H1 (cell line): ENCODE measurements around the gene CDH15. TPM values are rescaled to one million over a fixed set of nuclear protein-coding genes. Genes with fewer than 3 reads are reported as not detected.

Source experiments
- CTCF ChIA-PET: fragments of 300-600 bp; sonication (Branson Sonifier 250); formaldehyde crosslinking; loops from one replicate; lab custom pipeline; 2021; ENCODE audit not compliant: partially characterized antibody; lab: Charles Lee
- POLR2A ChIA-PET: fragments of 300-600 bp; sonication (Branson Sonifier 250); formaldehyde crosslinking; loops from one replicate; lab custom pipeline; 2021; ENCODE audit warnings: inconsistent platforms; ENCODE audit not compliant: partially characterized antibody; lab: Charles Lee
- DNase-seq, 2 experiments: peaks; one replicate each; pipeline versions ENCODE4 v3.0.0 to v3.0.0-alpha.2; 2010 to 2022; ENCODE audit warnings: low spot score in 2 of 2, low read depth in 1 of 2, mixed read lengths in 1 of 2
- FAIRE-seq: peaks from 2 replicates; lab custom pipeline; 2011; peaks lifted over from hg19 to GRCh38; lab: Jason Lieb, UNC
- H2AFZ ChIP-seq: 2 replicates; pipeline ENCODE4 v1.8.1; 2012; ENCODE audit warnings: low read length, inconsistent platforms
- H2AK5ac ChIP-seq: 2 replicates; pipeline ENCODE4 v1.6.1; 2013; ENCODE audit warnings: low read depth, low read length
- H2BK120ac ChIP-seq: replicated peaks from 2 replicates; pipeline ENCODE3; 2013; ENCODE audit warnings: low read depth, low read length, inconsistent platforms
- H2BK12ac ChIP-seq: 2 replicates; pipeline ENCODE4 v1.6.1; 2013; ENCODE audit warnings: low read depth, low read length
- H2BK15ac ChIP-seq: 2 replicates; pipeline ENCODE4 v1.6.1; 2013; ENCODE audit warnings: low read length
- H2BK20ac ChIP-seq: 2 replicates; pipeline ENCODE4 v1.6.1; 2013; ENCODE audit warnings: low read length
- H2BK5ac ChIP-seq: 2 replicates; pipeline ENCODE4 v1.6.1; 2013; ENCODE audit warnings: low read depth, low read length
- H3K14ac ChIP-seq: 2 replicates; pipeline ENCODE4 v1.6.1; 2013; ENCODE audit warnings: inconsistent platforms; ENCODE audit not compliant: insufficient read length
- H3K18ac ChIP-seq: 2 replicates; pipeline ENCODE4 v1.6.1; 2013; ENCODE audit warnings: low read length; ENCODE audit errors: extremely low read depth
- H3K23ac ChIP-seq: 2 replicates; pipeline ENCODE4 v1.6.1; 2013; ENCODE audit warnings: inconsistent platforms; ENCODE audit not compliant: insufficient read length
- H3K23me2 ChIP-seq: 2 replicates; pipeline ENCODE4 v1.6.1; 2013; ENCODE audit warnings: low read depth, low read length
- H3K27ac ChIP-seq: 2 replicates; pipeline ENCODE4 v1.6.1; 2011; ENCODE audit warnings: low read depth, low read length, inconsistent platforms
- H3K27me3 ChIP-seq, 4 experiments: replicated peaks in 1 of 4; 1 replicate in 1 of 4; 2 replicates in 3 of 4; pipeline versions ENCODE4 v1.6.1 to v1.8.1; 2011 to 2013; ENCODE audit warnings: low read length in 3 of 4, mild to moderate bottlenecking in 3 of 4, inconsistent platforms in 2 of 4, mixed read lengths in 2 of 4, moderate library complexity in 1 of 4; ENCODE audit not compliant: control insufficient read depth in 3 of 4, insufficient read depth in 3 of 4; ENCODE audit errors: extremely low read depth in 1 of 4
- H3K36me3 ChIP-seq, 4 experiments: 2 replicates each; pipeline versions ENCODE4 v1.6.1 to v1.8.1; 2011 to 2013; ENCODE audit warnings: mild to moderate bottlenecking in 4 of 4, low read length in 3 of 4, moderate library complexity in 2 of 4, control low read depth in 1 of 4, inconsistent platforms in 1 of 4; ENCODE audit not compliant: insufficient read depth in 4 of 4, control insufficient read depth in 2 of 4
- H3K4ac ChIP-seq: replicated peaks from 2 replicates; pipeline ENCODE3; 2013; ENCODE audit warnings: low read length, low read depth, mixed read lengths, inconsistent platforms; ENCODE audit not compliant: insufficient read length
- H3K4me1 ChIP-seq, 4 experiments: replicated peaks in 1 of 4; 1 replicate in 1 of 4; 2 replicates in 3 of 4; pipeline versions ENCODE4 v1.6.1 to v1.8.1; 2011 to 2013; ENCODE audit warnings: low read length in 3 of 4, inconsistent platforms in 2 of 4, mixed read lengths in 1 of 4; ENCODE audit not compliant: insufficient read depth in 4 of 4, control insufficient read depth in 3 of 4
- H3K4me2 ChIP-seq, 2 experiments: 2 replicates each; pipeline versions ENCODE4 v1.6.1 to v1.8.1; 2011 to 2013; ENCODE audit warnings: low read depth in 2 of 2, low read length in 2 of 2, control low read depth in 1 of 2, inconsistent platforms in 1 of 2, mild to moderate bottlenecking in 1 of 2; ENCODE audit not compliant: insufficient read depth in 1 of 2
- H3K4me3 ChIP-seq, 4 experiments: fragments of 200-600, 300-600 bp in 1 of 4; sonication (generic), shearing (Covaris generic), sonication (Bioruptor Twin) in 1 of 4; 2 replicates each; pipeline versions ENCODE4 v1.5.1 to v1.8.1; 2011 to 2016; ENCODE audit warnings: low read length in 4 of 4, low read depth in 3 of 4, control low read depth in 2 of 4, inconsistent platforms in 2 of 4, mild to moderate bottlenecking in 2 of 4, mixed read lengths in 1 of 4, moderate library complexity in 1 of 4; ENCODE audit not compliant: insufficient read depth in 2 of 4; ENCODE audit errors: extremely low read depth in 1 of 4
- H3K56ac ChIP-seq: replicated peaks from 2 replicates; pipeline ENCODE3; 2013; ENCODE audit warnings: low read depth, mild to moderate bottlenecking, mixed read lengths, low read length, inconsistent platforms; ENCODE audit not compliant: insufficient read length
- H3K79me1 ChIP-seq: 2 replicates; pipeline ENCODE4 v1.6.1; 2013; ENCODE audit warnings: low read depth, low read length, control low read depth
- H3K79me2 ChIP-seq, 2 experiments: 2 replicates each; pipeline versions ENCODE4 v1.6.1 to v1.8.1; 2012 to 2013; ENCODE audit warnings: low read length in 2 of 2, mild to moderate bottlenecking in 2 of 2, inconsistent platforms in 1 of 2; ENCODE audit not compliant: insufficient read depth in 2 of 2, control insufficient read depth in 1 of 2
- H3K9ac ChIP-seq, 4 experiments: replicated peaks in 1 of 4; 1 replicate in 1 of 4; 2 replicates in 3 of 4; pipeline versions ENCODE4 v1.6.1 to v1.8.1; 2011 to 2013; ENCODE audit warnings: low read depth in 3 of 4, low read length in 3 of 4, control low read depth in 2 of 4, mild to moderate bottlenecking in 2 of 4, moderate library complexity in 2 of 4, inconsistent platforms in 1 of 4; ENCODE audit errors: extremely low read depth in 1 of 4
- H3K9me3 ChIP-seq, 2 experiments: 2 replicates each; pipeline versions ENCODE4 v1.6.1 to v1.8.1; 2012 to 2013; ENCODE audit warnings: mild to moderate bottlenecking in 2 of 2, moderate library complexity in 2 of 2, control low read depth in 1 of 2, inconsistent platforms in 1 of 2, low read depth in 1 of 2, low read length in 1 of 2, mixed read lengths in 1 of 2; ENCODE audit not compliant: insufficient read depth in 2 of 2
- H4K20me1 ChIP-seq, 2 experiments: replicated peaks in 1 of 2; 2 replicates each; pipeline versions ENCODE3 to v1.8.1; 2011 to 2013; ENCODE audit warnings: inconsistent platforms in 2 of 2, low read length in 2 of 2, mild to moderate bottlenecking in 1 of 2; ENCODE audit not compliant: insufficient read depth in 2 of 2, control insufficient read depth in 1 of 2
- H4K5ac ChIP-seq: 2 replicates; pipeline ENCODE4 v1.6.1; 2013; ENCODE audit warnings: low read length, low read depth, mixed read lengths, inconsistent platforms; ENCODE audit not compliant: insufficient read length
- H4K8ac ChIP-seq: 2 replicates; pipeline ENCODE4 v1.8.0; 2013; ENCODE audit warnings: mild to moderate bottlenecking, moderate library complexity, low read length, inconsistent platforms; ENCODE audit not compliant: insufficient read depth; ENCODE audit errors: extremely low read depth
- H4K91ac ChIP-seq: replicated peaks from 2 replicates; pipeline ENCODE3; 2013; ENCODE audit warnings: low read length, mixed read lengths, inconsistent platforms; ENCODE audit not compliant: insufficient read length
- ASH2L ChIP-seq: fragments of 200-600, 300-600 bp; sonication (generic); IDR thresholded peaks from one replicate; pipeline ENCODE4 v1.7.1; 2017; ENCODE audit warnings: low read length
- BCL11A ChIP-seq, 2 experiments: IDR thresholded peaks; one replicate each; pipeline ENCODE4 v1.6.1; 2011; ENCODE audit warnings: low read depth in 2 of 2, low read length in 2 of 2, mild to moderate bottlenecking in 2 of 2
- CBX8 ChIP-seq: fragments of 300-800, 300-1000 bp; sonication (generic); IDR thresholded peaks from 2 replicates; pipeline ENCODE4 v1.7.1; 2016; ENCODE audit warnings: low read depth, low read length, borderline replicate concordance
- CHD2 ChIP-seq: IDR thresholded peaks from 2 replicates; pipeline ENCODE4 v1.6.1; 2012; ENCODE audit warnings: low read length, improper control_type of control experiment
- KDM1A ChIP-seq: fragments of 200-600, 300-600 bp; sonication (generic); IDR thresholded peaks from 2 replicates; pipeline ENCODE4 v1.7.1; 2016; ENCODE audit warnings: mild to moderate bottlenecking, low read length, borderline replicate concordance
- PHF8 ChIP-seq: fragments of 200-600 bp; sonication (generic); conservative IDR thresholded peaks from 2 replicates; pipeline ENCODE4 v1.7.1; 2012; ENCODE audit warnings: low read depth, mild to moderate bottlenecking, inconsistent platforms, low read length, moderate library complexity
- TAF1 ChIP-seq: IDR thresholded peaks from 2 replicates; pipeline ENCODE4 v1.6.1; 2011; ENCODE audit warnings: mild to moderate bottlenecking, low read depth, low read length
- TCF12 ChIP-seq: IDR thresholded peaks from 2 replicates; pipeline ENCODE4 v1.6.1; 2011; ENCODE audit warnings: low read depth, mild to moderate bottlenecking, low read length
- YY1 ChIP-seq: IDR thresholded peaks from 2 replicates; pipeline ENCODE4 v1.6.1; 2011; ENCODE audit warnings: low read depth, mild to moderate bottlenecking, low read length
- WGBS, 2 experiments: shearing (Covaris generic) in 1 of 2; methylation state at CpG; one replicate each; pipeline versions ENCODE4 v1.1.6 to v1.1.7; 2013 to 2015; ENCODE audit warnings: low lambda C conversion rate in 2 of 2, mixed read lengths in 2 of 2, inconsistent platforms in 1 of 2, low coverage in 1 of 2, missing lambda C conversion rate in 1 of 2; ENCODE audit not compliant: insufficient replicate concordance in 2 of 2, insufficient coverage in 1 of 2, insufficient read length in 1 of 2; ENCODE audit errors: extremely low coverage in 1 of 2, missing lambda C conversion rate in 1 of 2; 5-methylcytosine and 5-hydroxymethylcytosine counted together
- polyA plus RNA-seq, 7 experiments: library from polyadenylated mRNA; depleted of rRNA in 3 of 7; stranded (reverse) in 5 of 7; unstranded in 2 of 7; fragments of >200 nt in 5 of 7; fragments of 200-250 nt in 2 of 7; gene quantifications; 1 replicate in 5 of 7; 2 replicates in 1 of 7; 4 replicates in 1 of 7; pipeline versions ENCODE4 v1.2.1 to v1.2.3, GENCODE V29; 2011 to 2013; ENCODE audit warnings: missing spikeins in 2 of 7, mixed read lengths in 2 of 7
- total RNA-seq: library from RNA; stranded (reverse); fragmentation: NEBNext Ultra II Directional; extraction: Animal tissue kit (Norgen Biotek cat#: 25700); gene quantifications from 2 replicates; pipeline ENCODE4 v1.2.1, GENCODE V29; 2021

Gene CDH15
- total and polyA plus RNA-seq, 2 of the 8 experiments (the other 6 are each of a cell fraction or from before 2014, with no cell fraction given) = 0.50 to 0.82 TPM

DNA sequence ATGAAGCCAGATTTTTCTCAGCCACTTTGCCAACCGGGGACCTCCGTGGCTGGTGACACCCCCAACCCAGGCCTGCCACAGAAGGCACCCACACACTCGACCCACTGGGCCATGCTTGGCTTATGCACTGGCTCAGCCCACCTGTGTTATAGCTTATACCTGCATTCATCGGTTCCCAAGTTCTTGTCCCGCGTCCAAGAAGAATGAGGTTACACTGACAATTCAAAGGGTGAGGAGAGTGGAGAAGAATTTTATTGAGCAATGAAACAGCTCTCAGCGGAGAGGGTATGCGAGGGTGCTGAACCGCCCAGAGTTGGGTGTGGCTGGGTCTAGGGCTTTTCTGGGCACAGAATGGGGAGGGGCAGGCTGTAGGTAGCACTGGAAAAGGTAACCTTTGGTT, 22.2 kb upstream of the CDH15 start:
- H3K4me1 ChIP-seq = peaks cover 0 to 3% (median 0%) of the 10 kb centered on the region in 4 experiments; a peak in 2 of 7 replicates
- H3K23me2 ChIP-seq = no peaks in the 10 kb centered on the region
- DNase-seq = no peak
- H3K4me3 ChIP-seq = no peak overlapping the region
- H3K23ac ChIP-seq = no peak overlapping the region
- H3K56ac ChIP-seq = no peak overlapping the region
- no peak overlapping the region for H2BK20ac ChIP-seq
- H2BK5ac ChIP-seq = no peak overlapping the region
- H3K4me2 ChIP-seq = no peak overlapping the region
- no peaks in the 10 kb centered on the region for H3K79me2 ChIP-seq
- no peaks in the 10 kb centered on the region; a peak in 1 of 7 replicates for H3K27me3 ChIP-seq
- no peak overlapping the region for H3K18ac ChIP-seq
- H3K9me3 ChIP-seq = no peaks in the 10 kb centered on the region
- WGBS, 2 experiments = 96% methylated on average over 9 of the region's 9 CpGs; no CpG with 5 or more reads in 1 of the 2 experiments
- H2BK120ac ChIP-seq = no peak overlapping the region
- H4K91ac ChIP-seq = no peak overlapping the region
- no peak overlapping the region for H4K8ac ChIP-seq
- no peak overlapping the region for H2AFZ ChIP-seq
- no peak overlapping the region for H2BK15ac ChIP-seq
- H3K79me1 ChIP-seq = no peaks in the 10 kb centered on the region
- H2BK12ac ChIP-seq = no peak overlapping the region
- H4K20me1 ChIP-seq = peaks cover 2% of the 10 kb centered on the region in 2 experiments
- ChIA-PET CTCF (interaction anchor here (1.5 kb wide), 1 partner anchor 11 kb away, joined by 3 read pairs; no protein-coding TSS in a partner anchor), POLR2A (interaction anchor here (0.8 kb wide), 1 partner anchor 10 kb away, joined by 3 read pairs; no protein-coding TSS in a partner anchor)
- no peak overlapping the region for H2AK5ac ChIP-seq
- TF ChIP-seq TAF1 (no peak), YY1 (no peak), TCF12 (no peak), ASH2L (no peak), BCL11A (IDR thresholded peaks at IDR 0.05; ENCODE audit: low read depth in 2 of 2, low read length in 2 of 2) (no peak), PHF8 (no peak), KDM1A (no peak), CHD2 (no peak), CBX8 (no peak)
- no peak overlapping the region; the same call in 1 of the 2 replicates for H3K27ac ChIP-seq
- no peak overlapping the region for H4K5ac ChIP-seq
- H3K4ac ChIP-seq = no peak overlapping the region
- no peak overlapping the region for H3K14ac ChIP-seq
- H3K9ac ChIP-seq = no peak overlapping the region
- peaks cover 0 to 3% (median under 1%) of the 10 kb centered on the region in 4 experiments; a peak in 3 of 8 replicates for H3K36me3 ChIP-seq
- no peak for FAIRE-seq
